NCI-H187 treated with DMSO at 0.1 percent for 48 hours (cell line): ENCODE data around the gene KRT2.

Experiments
- DNase-seq: peaks from one replicate; lab custom pipeline; 2025; lab: John Stamatoyannopoulos, UW

Gene KRT2

GRCh38 chr12:52637299-52637698 lies 14.7 kb downstream of the KRT2 start:
- DNase-seq: no peak

DNA sequence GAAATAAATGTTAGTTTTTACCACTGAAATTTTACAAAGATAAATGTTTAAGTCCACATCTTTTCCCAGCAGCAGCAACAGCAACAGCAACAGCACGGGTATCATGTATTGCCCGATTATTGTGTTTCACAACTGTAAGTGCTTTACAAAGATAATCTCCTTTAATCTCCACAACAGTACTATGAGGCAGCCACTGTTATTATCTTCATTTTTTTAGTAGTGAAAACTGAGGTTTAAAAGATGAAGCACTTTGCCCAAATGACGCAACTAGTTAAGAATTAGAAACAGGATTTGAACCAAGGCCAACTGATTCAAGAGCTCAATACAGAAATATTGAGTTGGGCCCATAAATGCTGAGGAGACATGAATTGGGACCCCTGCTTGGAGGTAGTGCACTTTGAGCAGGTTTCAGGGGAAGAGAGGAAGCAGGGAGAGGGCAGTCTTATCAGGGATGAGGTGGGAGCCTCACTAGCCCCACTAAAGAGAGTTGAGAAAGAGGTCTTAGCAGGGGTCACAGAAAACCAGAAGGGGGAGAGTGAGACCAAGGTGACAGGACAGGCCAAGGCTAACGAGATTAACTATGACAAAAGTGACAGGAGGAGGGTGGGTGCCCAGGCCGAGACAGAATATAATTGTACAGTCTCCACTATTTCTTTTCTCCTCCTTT lies 15.3 kb downstream of the KRT2 start:
- no peak for DNase-seq

DNA sequence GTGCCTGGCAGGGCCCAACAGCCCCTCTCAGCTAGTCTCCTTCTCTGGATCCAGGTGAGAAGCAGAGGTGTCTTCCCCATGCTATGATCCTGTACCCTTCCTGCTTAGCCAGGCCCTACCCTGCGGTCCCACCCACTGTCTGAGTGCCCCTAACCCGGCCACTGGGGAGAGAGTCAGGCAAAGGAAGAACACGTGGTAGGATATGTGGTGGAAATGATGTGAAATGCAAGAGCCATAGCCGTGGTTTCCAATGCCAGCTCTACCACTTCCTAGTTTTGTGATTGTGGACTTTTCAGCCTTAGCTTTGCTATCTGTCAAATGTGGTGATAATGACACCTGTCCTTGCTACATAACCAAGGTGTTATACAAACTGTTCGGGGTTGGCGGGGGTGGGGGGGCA lies 15.8 kb downstream of the KRT2 start:
- DNase-seq: no peak

GRCh38 chr12:52634266-52635056 lies 17.6 kb downstream of the KRT2 start:
- DNase-seq: no peak

DNA sequence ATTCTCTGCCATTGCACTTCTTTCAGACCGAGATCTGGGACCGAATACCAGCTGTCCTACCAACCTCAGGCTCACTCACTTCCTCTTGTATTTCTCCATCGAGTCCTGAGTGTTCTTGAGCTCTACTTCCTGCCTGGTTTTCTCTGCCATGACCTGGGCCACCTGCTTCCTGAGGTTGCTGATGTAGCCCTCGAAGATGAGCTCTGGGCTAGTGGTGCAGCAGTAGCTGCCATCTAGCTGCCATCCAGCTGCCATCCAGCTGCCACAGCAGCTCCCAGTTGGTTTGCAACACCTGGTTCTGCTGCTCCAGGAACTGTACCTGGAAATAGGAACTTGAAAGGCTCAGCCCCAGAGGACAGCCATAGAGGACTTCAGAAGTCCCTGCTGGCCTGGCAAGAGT lies 18.6 kb downstream of the KRT2 start:
- no peak for DNase-seq

- DNase-seq: no peak
These were observed 19.4 kb downstream of the KRT2 start for GRCh38 chr12:52632656-52633055.

- DNase-seq: no peak
These were observed 20.1 kb downstream of the KRT2 start for GRCh38 chr12:52631676-52632459.

DNA sequence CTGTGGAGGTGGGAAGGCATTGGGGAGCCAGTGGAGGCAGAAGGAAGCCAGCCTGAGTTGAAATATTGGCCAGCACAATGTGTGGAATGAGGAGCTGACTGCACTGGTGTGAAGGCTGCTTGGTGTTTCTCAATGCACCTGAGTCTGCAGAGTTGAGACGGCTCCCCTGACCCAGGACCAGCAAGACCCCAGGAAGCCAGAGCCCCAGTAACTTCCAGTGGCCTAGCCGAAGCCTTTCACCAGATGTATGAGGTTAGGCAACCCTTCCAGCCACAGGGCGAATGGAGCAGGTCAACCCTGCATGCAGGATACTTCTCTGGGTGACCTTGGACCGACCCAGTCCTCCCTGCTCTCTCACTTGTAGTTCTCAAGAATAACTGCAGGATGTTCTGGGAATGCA lies 20.7 kb downstream of the KRT2 start:
- no peak for DNase-seq

- DNase-seq: no peak
These were observed 21.3 kb downstream of the KRT2 start for GRCh38 chr12:52630599-52631200.

DNA sequence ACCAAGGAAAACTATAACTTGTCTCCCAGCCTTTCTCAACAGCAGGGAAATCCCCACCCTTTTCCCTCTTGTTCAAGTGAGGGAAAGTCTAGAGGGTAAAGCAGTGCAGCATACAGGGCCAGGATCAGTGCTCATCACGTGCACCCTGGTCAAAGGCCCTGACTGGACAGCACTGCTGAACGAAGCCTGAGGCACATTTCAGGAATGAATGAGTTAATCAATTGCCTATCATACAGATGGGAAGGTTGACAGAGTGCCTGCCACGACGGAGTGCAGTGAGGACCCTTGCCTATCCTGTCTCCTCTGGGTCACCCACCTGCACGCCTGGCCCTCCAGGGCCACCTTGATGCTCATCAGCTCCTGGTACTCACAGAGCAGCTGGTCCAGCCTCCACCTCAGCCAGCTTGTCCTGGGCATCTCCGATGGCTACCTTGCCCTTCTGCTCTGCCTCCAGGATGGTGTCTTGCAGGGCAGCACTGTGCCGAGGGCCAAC lies 22.0 kb downstream of the KRT2 start:
- DNase-seq: no peak

GRCh38 chr12:52629281-52630007 lies 22.6 kb downstream of the KRT2 start:
- no peak for DNase-seq

- DNase-seq: no peak
These were observed 23.2 kb downstream of the KRT2 start for GRCh38 chr12:52628841-52629240.

GRCh38 chr12:52628111-52628507 lies 23.9 kb downstream of the KRT2 start:
- DNase-seq: no peak

DNA sequence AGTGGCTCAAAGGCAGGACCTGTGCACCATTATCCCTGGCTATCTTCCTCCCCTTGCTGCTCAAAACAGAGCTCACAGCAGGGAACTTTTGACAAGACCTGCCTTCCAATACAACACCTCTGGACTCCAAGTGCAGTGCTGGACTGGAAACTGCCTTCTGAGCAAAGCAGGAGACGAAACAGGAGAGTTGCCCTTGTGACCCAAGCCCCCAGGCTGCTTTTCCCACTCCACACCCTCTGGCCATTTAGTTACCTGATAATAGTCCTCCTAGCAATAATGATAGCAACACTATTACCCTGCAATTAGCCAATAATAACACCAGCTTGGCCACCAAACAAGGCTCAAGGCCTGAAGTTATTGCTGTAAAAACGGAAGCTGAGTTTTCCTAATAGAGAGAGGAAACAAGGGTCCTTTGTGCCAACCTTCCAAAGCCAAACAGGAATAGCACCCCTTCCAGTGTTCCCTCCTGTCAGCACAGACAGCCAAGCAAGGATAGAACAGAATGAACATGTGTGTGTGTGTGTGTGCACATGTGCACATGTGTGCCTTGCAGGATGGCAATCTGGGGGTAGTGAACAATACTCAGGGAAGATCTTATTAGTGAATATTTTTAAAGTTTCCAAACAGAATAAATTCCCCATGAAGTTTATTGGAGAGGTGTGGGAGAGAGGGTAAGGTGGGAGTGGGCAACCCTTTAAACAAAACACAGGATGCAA lies 24.5 kb downstream of the KRT2 start:
- no peak for DNase-seq

GRCh38 chr12:52622349-52622748 lies 29.7 kb downstream of the KRT2 start:
- DNase-seq: no peak

GRCh38 chr12:52618866-52619265 lies 33.1 kb downstream of the KRT2 start:
- DNase-seq: no peak

DNA sequence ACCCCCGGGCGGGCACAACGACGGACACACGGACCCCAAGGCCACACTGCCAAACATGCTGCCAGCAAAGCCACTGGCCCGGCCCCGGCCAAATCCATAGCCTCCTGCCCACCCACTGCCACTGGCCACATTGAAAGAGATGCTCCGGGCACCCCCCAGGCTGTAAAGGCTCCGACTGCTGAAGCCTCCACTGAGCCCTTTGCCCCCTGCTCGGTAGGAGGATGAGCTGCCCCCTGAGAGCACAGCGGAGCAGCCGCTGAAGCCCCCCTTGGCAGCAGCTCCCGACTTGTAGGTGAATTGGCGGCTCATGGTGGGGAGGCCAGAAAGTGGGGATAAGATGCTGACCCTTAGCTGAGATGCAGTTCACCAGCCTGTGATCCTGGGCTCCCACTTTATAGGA lies 33.8 kb downstream of the KRT2 start, which contains the start of gene KRT73:
TSS of gene KRT73 (minus strand) at position 344 of the 400 bp plus-strand sequence. CDS start at position 309, 35 bp downstream.
- no peak for DNase-seq

DNA sequence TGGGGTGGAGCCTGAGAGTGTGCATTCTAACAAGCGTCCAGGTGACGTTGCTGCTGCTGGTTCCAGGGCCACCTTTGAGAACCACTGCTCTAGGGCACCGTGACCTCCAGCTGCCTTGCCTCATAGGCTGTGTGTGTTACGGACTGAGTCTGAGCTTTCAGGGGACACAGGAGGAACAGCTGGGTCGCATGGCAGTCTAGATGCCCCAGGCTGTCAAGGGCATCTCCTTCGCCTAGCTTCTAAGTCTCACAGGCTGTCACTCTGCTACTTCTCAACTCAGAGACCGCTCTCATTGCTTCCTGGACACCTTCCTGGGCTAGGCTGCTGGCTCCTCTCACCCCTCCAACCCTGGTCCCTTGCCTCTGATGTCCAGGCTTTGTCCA lies 34.6 kb downstream of the KRT2 start:
- DNase-seq: no peak

DNA sequence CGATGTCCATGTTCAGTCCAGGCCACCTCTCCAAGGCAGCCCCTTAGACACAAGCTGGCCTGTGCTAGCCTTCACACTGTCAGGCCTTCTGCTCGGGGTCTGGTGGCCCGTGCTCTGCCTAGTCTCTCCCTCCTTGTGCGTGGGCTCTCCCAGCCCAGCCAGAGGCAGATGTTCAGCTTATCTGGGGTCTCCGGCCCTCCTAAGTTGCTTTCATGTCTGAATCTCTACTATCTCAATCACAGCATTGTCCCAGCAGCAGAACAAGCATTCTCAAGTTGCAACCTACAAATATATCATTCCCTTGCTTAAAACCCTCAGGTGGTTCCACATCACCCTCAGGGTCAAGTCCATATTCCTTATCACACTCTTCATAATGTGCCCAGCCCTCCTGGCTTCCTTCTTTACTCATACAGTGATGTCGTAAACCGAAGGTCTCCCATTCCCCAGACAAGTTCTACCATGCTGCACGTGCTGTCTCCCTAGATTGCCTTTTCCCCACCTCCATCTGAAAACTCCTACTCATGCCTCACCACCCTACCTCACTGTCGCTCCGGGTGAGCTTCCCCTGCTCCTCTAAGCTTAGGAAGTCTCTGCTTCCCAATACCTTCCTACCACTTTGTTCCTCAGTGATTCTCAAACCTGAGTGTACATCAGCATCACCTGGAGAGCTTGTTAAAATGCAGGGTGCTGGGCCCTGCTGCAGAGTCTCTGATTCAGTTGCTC lies 35.2 kb downstream of the KRT2 start:
- DNase-seq: no peak

DNA sequence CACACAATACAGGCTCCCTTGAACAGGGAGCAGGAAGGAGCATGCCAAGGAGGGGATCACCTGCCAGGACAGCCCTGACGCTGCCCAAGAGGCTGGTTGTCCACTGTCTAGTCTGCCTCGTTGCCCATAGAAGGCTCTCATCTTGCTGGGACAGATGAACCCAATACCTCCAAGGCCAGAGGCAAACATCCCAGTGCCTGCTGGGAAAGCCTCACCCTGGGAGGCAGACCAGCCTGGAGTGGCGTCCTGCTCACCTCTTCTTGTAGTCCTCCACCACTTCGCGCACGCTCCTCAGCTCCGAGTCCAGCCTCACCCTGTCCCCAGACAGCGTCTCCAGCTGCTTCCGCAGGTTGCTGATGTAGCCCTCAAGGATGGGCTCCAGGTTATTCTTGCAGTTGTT lies 36.1 kb downstream of the KRT2 start:
- DNase-seq: no peak
